PC-3 (cell line): ENCODE data around the gene CEL. TPM values are rescaled to one million over a fixed set of nuclear protein-coding genes. Genes with fewer than 3 reads are reported as not detected.
"Not testable (repeated sequence)": the region's sequence is repeated elsewhere in the genome, so short reads cannot be mapped to it uniquely, and the experiment has no call there.

Source experiments
- ATAC-seq: fragments of 200-7000 bp; cut with Tn5 transposase; 2 replicates; pipeline ENCODE4 v1.9.1; 2020; ENCODE audit warnings: mild to moderate bottlenecking, moderate library complexity
- BruUV-seq: library from RNA; stranded (reverse); fragments of 400-500 nt; replicated peaks from 2 replicates; lab custom pipeline; 2021; lab: Mats Ljungman, UMichigan
- CTCF ChIA-PET: fragments of 300-600 bp; sonication (Branson Sonifier 250); formaldehyde crosslinking; loops from one replicate; lab custom pipeline; 2022; ENCODE audit warnings: antibody characterized with exemption; lab: Charles Lee
- POLR2A ChIA-PET: fragments of 300-600 bp; sonication (Branson Sonifier 250); formaldehyde crosslinking; loops from one replicate; lab custom pipeline; 2022; ENCODE audit warnings: antibody characterized with exemption; ENCODE audit not compliant: unreplicated experiment; lab: Charles Lee
- DNase-seq: peaks from one replicate; pipeline ENCODE4 v3.0.0-alpha.2; 2015
- H2AFZ ChIP-seq: fragments of 300-600 bp; sonication (generic); 2 replicates; pipeline ENCODE4 v1.6.0; 2016; ENCODE audit warnings: antibody characterized with exemption, low read length
- H3F3A ChIP-seq: fragments of 300-600 bp; sonication (generic); one replicate; pipeline ENCODE4 v1.6.0; 2017; ENCODE audit warnings: antibody characterized with exemption, low read length, control low read depth, mild to moderate bottlenecking; ENCODE audit not compliant: unreplicated experiment
- H3K27ac ChIP-seq: fragments of 300-600 bp; sonication (generic); 2 replicates; pipeline ENCODE4 v1.5.1; 2016; ENCODE audit warnings: mild to moderate bottlenecking, low read length
- H3K27me3 ChIP-seq: fragments of 300-600 bp; sonication (generic); 2 replicates; pipeline ENCODE4 v1.6.1; 2016; ENCODE audit warnings: low read length, mixed read lengths
- H3K36me3 ChIP-seq: fragments of 300-600 bp; sonication (generic); 2 replicates; pipeline ENCODE4 v1.6.1; 2016; ENCODE audit warnings: low read depth, mixed run types, low read length, mixed read lengths
- H3K4me1 ChIP-seq: fragments of 300-600 bp; sonication (generic); 2 replicates; pipeline ENCODE4 v1.5.1; 2016; ENCODE audit warnings: low read length; ENCODE audit not compliant: insufficient read depth
- H3K4me2 ChIP-seq: fragments of 300-600 bp; sonication (generic); 2 replicates; pipeline ENCODE4 v1.6.0; 2016; ENCODE audit warnings: low read length
- H3K4me3 ChIP-seq: fragments of 300-600 bp; sonication (generic); 2 replicates; pipeline ENCODE4 v1.5.1; 2016; ENCODE audit warnings: mild to moderate bottlenecking, low read length, mixed read lengths
- H3K79me2 ChIP-seq: fragments of 300-600 bp; sonication (generic); 2 replicates; pipeline ENCODE4 v1.6.1; 2017; ENCODE audit warnings: low read length, mixed read lengths
- H3K9ac ChIP-seq: fragments of 300-600 bp; sonication (generic); 2 replicates; pipeline ENCODE4 v1.6.0; 2016; ENCODE audit warnings: mild to moderate bottlenecking, low read length
- H3K9me2 ChIP-seq: fragments of 300-600 bp; sonication (generic); replicated peaks from 2 replicates; pipeline ENCODE4 v1.6.1; 2016; ENCODE audit warnings: mixed run types, low read length, mixed read lengths
- H3K9me3 ChIP-seq: fragments of 300-600 bp; sonication (generic); 2 replicates; pipeline ENCODE4 v1.6.1; 2016; ENCODE audit warnings: low read length, mixed read lengths
- H4K20me1 ChIP-seq: fragments of 300-600 bp; sonication (generic); 2 replicates; pipeline ENCODE4 v1.6.1; 2016; ENCODE audit warnings: low read length, mixed read lengths
- CTCF ChIP-seq: fragments of 300-600 bp; sonication (generic); conservative IDR thresholded peaks from 2 replicates; pipeline ENCODE4 v1.5.1; 2017; ENCODE audit warnings: antibody characterized with exemption, low read depth, mild to moderate bottlenecking, low read length
- EZH2 ChIP-seq: fragments of 300-600 bp; sonication (generic); IDR thresholded peaks from one replicate; pipeline ENCODE4 v1.6.1; 2017; ENCODE audit warnings: antibody characterized with exemption, mild to moderate bottlenecking, low read length; ENCODE audit not compliant: unreplicated experiment
- EZH2phosphoT487 ChIP-seq: fragments of 300-600 bp; sonication (generic); IDR thresholded peaks from 2 replicates; pipeline ENCODE4 v1.6.1; 2018; ENCODE audit warnings: mild to moderate bottlenecking, antibody characterized with exemption, low read length, borderline replicate concordance
- intact Hi-C: fragments of 100-400 bp; cut with micrococcal nuclease; formaldehyde crosslinking; loops from 2 replicates; pipeline ENCODE4 v1.9.0; 2023
- total RNA-seq: library from RNA; depleted of rRNA; stranded (reverse); fragments of >200 nt; gene quantifications from 2 replicates; pipeline ENCODE4 v1.2.3, GENCODE V29; 2014

The CEL gene
- total RNA-seq, 1 experiment from 2014 or later, result 0.47 TPM

- H3K9me3 ChIP-seq, H4K20me1 ChIP-seq, DNase-seq, H2AFZ ChIP-seq, H3K4me3 ChIP-seq, POLR2A ChIA-PET, H3F3A ChIP-seq, H3K9me2 ChIP-seq, H3K36me3 ChIP-seq, intact Hi-C loops, H3K4me2 ChIP-seq, H3K79me2 ChIP-seq, H3K4me1 ChIP-seq, CTCF ChIA-PET, ATAC-seq, H3K27ac ChIP-seq, H3K9ac ChIP-seq, BruUV-seq, H3K27me3 ChIP-seq: not testable (repeated sequence)
Measured at GRCh38 chr9:133070500-133070961, 8.8 kb downstream of the CEL start.

GRCh38 chr9:133070985-133071384 lies 9.2 kb downstream of the CEL start:
- H3K27ac ChIP-seq, POLR2A ChIA-PET, H2AFZ ChIP-seq, H3K4me1 ChIP-seq, ATAC-seq, H3F3A ChIP-seq, H3K9me2 ChIP-seq, intact Hi-C loops, H3K9me3 ChIP-seq, BruUV-seq, H4K20me1 ChIP-seq, H3K4me2 ChIP-seq, H3K4me3 ChIP-seq, H3K36me3 ChIP-seq, H3K79me2 ChIP-seq, H3K27me3 ChIP-seq, CTCF ChIA-PET, DNase-seq, H3K9ac ChIP-seq: not testable (repeated sequence)

- no peak for DNase-seq
- Histone ChIP-seq H3K4me2 (no peak overlapping the region), H3K4me1 (no peaks in the 10 kb centered on the region), H3K36me3 (no peaks in the 10 kb centered on the region), H3K79me2 (no peaks in the 10 kb centered on the region), H2AFZ (no peak overlapping the region), H3K9me3 (no peaks in the 10 kb centered on the region), H3K9ac (no peak overlapping the region), H3F3A (no peaks in the 10 kb centered on the region), H3K4me3 (no peak overlapping the region), H4K20me1 (no peaks in the 10 kb centered on the region), H3K27me3 (no peaks in the 10 kb centered on the region), H3K9me2 (no peaks in the 10 kb centered on the region), H3K27ac (no peak overlapping the region)
- intact Hi-C loops, result no loop called here
- ATAC-seq, result no peak
- ChIA-PET CTCF (no interaction called here), POLR2A (no interaction called here)
- no peak for TF ChIP-seq EZH2
- TF ChIP-seq EZH2phosphoT487, result no peak
- TF ChIP-seq CTCF, result no peak
- BruUV-seq, result no TSS peak
Measured at GRCh38 chr9:133071484-133072150, 9.8 kb downstream of the CEL start.

- H3K4me2 ChIP-seq, H3K27ac ChIP-seq, DNase-seq, H3K36me3 ChIP-seq, H3K9me3 ChIP-seq, POLR2A ChIA-PET, H3K9me2 ChIP-seq, H4K20me1 ChIP-seq, H3K27me3 ChIP-seq, H3K9ac ChIP-seq, H3K79me2 ChIP-seq, intact Hi-C loops, H2AFZ ChIP-seq, BruUV-seq, H3K4me3 ChIP-seq, ATAC-seq, H3F3A ChIP-seq, H3K4me1 ChIP-seq, CTCF ChIA-PET: not testable (repeated sequence)
Measured at GRCh38 chr9:133072210-133072609, 10.4 kb downstream of the CEL start.
